Measurements from ENCODE around the gene AURKA.
"Not testable (repeated sequence)": the region's sequence is repeated elsewhere in the genome, so short reads cannot be mapped to it uniquely, and the experiment has no call there.

AURKA gene

GRCh38 chr20:56420940-56421688, 29.1 kb upstream of the AURKA start:
- DNase-seq (ENCODE audit: low read depth) = no peak

- DNase-seq (ENCODE audit: low read depth) = no peak
Measured at GRCh38 chr20:56420028-56420427, 28.0 kb upstream of the AURKA start.

DNA sequence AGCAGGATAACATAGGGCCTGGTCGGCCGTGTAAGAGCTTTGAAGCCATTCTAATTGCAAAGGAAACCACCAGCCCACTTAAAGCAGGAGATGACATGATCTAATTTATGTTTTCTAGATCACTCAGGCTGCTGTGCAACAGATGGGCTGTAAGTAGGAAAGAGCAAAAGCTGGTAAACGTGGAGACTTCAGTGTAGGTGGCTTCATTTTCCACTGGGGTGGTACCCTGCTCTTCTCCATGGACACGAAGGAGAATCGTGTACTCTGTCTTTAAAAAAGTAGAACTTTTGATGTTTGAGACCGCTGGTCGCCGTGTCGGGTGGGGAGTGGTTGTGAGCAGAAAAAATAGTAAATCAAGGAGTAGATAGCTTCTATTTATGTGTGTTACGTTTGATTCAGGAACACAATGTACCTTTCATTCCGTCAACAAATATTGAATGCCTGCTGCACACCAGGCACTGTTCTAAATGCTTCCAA, 26.4 kb upstream of the AURKA start:
- DNase-seq (ENCODE audit: low read depth) = no peak

DNA sequence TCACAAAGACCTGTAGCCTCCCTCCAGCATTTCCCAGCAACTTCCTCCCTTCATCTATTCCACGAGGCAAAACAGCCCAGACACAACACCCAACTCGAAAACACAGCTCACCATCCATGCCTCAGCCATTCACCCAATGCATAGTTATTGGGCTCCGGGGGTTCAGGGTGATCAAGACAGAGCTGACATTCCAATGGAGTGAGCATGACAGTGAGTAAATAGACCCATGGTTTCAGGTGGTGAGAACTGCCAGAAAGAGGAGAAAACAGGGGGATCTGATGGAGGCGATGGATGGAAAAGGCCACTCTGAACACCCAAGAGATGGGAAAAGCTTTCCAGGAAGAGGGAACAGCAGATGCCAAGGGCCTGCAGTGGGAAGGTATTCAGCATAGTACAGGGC, 25.9 kb upstream of the AURKA start:
- DNase-seq (ENCODE audit: low read depth) = no peak

DNA sequence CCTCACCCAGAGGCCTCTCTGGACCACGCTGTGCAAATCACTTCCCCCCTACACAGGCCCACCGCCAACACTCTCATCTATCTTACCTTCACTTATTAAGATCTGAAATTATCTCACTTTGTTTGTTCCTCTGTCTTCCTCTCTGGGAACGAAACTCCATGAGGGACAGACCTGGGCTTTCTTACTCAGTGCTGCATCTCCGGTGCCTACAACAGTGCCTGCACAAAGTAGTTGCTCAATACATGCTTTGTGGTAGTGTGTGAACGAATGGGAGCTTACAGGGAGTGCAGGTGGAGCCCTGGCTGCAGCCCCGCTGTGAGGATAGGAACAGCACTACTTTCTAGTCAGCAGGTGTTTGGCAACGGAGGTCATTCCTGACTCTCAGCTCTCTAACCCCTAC, 25.4 kb upstream of the AURKA start:
- no peak for DNase-seq (ENCODE audit: low read depth)

GRCh38 chr20:56414842-56415765, 23.1 kb upstream of the AURKA start:
- DNase-seq (ENCODE audit: low read depth) = no peak

- no peak for DNase-seq (ENCODE audit: low read depth)
Measured at GRCh38 chr20:56412949-56413348, 20.9 kb upstream of the AURKA start.

DNA sequence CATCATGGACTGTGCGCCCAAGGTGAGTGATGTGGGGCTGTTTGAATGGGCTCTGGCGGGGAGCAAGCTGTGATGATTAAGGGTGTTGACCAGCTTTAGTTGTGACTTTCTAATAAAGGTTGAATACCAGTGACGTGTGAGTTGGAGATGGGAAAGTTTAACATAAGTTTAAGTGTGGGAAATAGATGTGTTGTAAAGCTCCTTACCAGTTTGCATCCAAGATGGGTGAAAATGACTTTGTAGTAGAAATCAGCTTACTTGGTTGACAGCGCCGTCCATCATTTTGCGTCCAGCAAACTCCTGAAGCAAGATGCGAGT, 20.4 kb upstream of the AURKA start:
- no peak for DNase-seq (ENCODE audit: low read depth)

DNA sequence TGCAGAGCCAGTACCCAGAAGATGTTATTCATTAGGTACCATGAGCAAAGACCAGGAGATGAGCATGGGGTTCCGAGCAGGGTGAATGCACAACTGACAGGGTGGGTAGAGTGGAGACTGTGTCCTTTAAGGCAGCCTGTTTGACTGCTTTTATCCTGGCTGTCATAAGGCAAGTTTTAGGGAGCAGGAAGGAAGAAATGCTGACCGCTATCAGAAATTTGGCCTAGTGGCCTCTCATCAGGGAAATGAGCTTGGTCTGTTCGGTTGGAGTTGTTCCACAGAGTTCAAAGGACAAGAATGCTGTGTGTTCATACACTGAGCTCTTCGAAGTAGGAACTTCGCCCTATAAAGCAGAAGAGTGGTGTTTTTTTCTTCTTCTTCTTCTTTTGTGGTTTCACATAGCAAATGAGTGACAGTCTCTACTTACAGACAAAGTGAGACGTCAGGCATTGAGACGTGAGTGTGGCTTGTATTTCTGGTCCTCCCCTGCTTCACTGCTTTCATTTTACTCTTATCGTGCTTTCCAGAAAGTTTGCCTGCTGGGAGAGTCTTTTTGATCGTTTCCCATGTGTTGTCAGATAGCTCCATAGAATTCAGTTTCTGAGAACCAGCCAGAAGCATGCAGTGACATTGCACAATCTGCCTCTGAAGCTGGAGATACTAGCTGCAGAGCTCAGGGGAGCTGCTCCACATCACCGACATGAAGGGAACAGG, 19.9 kb upstream of the AURKA start, which contains the start of gene CASS4:
CASS4 (plus strand) TSS at position 502 of the 714 bp plus-strand sequence; CDS start at position 701, 199 bp downstream.
- no peak for DNase-seq (ENCODE audit: low read depth)

DNA sequence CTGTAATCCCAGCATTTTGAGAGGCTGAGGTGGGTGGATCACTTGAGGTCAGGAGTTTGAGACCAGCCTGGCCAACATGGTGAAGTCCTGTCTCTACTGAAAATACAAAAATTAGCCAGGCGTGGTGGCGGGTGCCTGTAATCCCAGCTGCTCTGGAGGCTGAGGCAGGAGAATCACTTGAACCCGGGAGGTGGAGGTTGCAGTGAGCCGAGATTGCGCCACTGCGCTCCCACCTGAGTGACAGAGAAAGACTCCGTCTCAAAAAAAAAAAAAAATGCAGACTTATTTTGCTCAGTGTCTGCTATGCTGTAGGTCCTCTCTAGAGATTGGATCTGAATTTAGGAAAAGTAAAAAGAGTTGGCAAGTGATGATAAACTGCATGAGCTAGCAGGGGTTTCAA, 19.3 kb upstream of the AURKA start:
- not testable (repeated sequence) for DNase-seq (ENCODE audit: low read depth)

GRCh38 chr20:56409956-56410355, 17.9 kb upstream of the AURKA start:
- no peak for DNase-seq (ENCODE audit: low read depth)

- DNase-seq (ENCODE audit: low read depth) = no peak
Measured at GRCh38 chr20:56409521-56409920, 17.5 kb upstream of the AURKA start.

GRCh38 chr20:56406910-56407309, 14.9 kb upstream of the AURKA start:
- no peak for DNase-seq (ENCODE audit: low read depth)

- not testable (repeated sequence) for DNase-seq (ENCODE audit: low read depth)
Measured at GRCh38 chr20:56405356-56405755, 13.3 kb upstream of the AURKA start.

GRCh38 chr20:56403465-56403864, 11.4 kb upstream of the AURKA start:
- no peak for DNase-seq (ENCODE audit: low read depth)

DNA sequence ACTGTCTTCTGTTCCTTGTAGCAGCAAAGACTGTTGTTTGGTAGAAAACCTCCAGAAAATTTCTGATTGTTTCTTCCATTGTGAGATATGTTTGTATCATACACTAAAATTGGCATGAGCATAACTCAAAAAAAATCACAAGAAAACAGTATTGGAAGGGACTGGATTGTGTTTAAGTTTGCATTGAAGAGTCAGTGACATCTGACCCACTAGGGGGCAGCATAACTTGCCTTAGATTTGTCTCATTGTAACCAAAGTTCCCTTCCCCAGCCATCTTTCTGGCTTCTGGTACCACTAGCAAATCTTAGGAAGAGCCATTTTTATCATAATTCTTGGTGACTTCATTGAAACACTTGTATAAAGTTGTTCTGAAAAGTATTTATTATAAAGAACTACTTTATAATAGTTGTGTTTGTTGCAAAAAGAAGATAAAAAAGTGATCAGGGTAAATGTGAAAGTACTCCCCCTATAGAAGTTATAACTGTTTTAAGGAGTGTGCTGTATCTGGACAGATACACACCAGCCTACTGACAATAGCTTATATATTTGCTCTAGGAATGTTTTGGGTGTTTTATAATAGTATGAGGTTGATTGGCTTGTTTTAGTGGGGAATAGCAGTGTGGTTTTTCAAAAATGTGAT, 8.1 kb upstream of the AURKA start:
- peak; percentile 43 for DNase-seq (ENCODE audit: low read depth)

GRCh38 chr20:56395166-56395565, 3.2 kb upstream of the AURKA start:
- DNase-seq (ENCODE audit: low read depth) = no peak

DNA sequence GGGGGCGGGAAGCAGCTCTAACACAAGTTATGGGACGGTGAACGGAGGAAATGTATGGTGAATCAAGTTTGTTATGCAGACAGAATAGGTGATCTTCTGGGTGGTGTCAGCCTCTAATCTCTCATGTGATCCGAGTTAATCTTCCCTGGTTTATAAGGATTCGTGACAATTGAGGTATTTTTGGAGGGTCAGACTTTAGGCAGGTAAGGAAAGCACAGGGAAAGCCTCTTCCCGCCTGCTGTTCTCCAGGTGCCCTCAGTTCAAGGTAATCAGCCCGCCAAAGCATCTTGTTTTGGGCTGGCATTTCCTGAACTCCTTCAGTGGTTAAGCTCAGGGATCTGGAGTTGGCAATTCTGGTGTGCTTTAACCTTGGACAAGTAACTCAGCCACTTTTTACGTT, 1.6 kb upstream of the AURKA start:
- DNase-seq (ENCODE audit: low read depth) = no peak

DNA sequence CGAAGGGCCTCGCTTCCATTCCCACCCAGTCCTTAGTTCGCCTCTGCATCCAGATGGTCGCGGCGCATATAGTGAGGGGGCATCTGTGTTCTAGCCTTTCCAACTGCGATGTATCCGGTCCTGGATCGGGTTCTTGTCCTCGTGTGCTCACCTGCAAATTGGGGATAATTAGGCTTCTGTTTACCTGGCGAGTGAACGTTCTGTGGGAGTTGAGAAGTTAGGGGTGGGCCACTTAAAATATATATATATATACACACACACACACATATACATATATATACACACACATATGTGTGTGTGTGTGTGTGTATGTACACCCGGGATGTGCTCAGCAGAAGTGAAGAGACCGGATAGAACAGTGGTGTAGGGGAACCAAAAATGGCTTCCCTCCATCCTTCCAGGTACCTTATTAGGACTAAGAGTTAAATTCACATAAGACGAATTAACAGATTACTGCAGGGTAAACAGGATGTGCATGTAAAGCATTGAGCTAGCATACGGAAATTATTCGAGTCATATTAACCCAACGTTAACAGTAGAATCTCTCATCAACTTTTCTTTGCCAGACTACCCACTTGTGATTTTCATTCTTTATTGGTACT, 967 bp upstream of the AURKA start:
- no peak for DNase-seq (ENCODE audit: low read depth)

- DNase-seq (ENCODE audit: low read depth) = no peak
Measured at GRCh38 chr20:56391596-56392131, 351 bp downstream of the AURKA start.

- no peak for DNase-seq (ENCODE audit: low read depth)
Measured at GRCh38 chr20:56391037-56391436, 978 bp downstream of the AURKA start.

All from stimulated activated CD8-positive, alpha-beta memory T cell treated with anti-CD3 and anti-CD28 coated beads, Interleukin-15, amount 100 ng/mL, for 1 hour (primary cell).